IMR-90 (cell line): ENCODE measurements around the gene SLC35A4.

Experiments
- CEBPB ChIP-seq: IDR thresholded peaks from 2 replicates; pipeline ENCODE4 v1.6.1; 2012; ENCODE audit warnings: low read depth, low read length, improper control_type of control experiment
- FOS ChIP-seq: fragments of 150-350 bp; IDR thresholded peaks from 2 replicates; pipeline ENCODE4 v1.6.1; 2016; ENCODE audit warnings: low read depth, low read length
- MAFK ChIP-seq: IDR thresholded peaks from 2 replicates; pipeline ENCODE4 v1.6.1; 2012; ENCODE audit warnings: low read depth, low read length, improper control_type of control experiment
- MAZ ChIP-seq: IDR thresholded peaks from 2 replicates; pipeline ENCODE4 v1.6.1; 2012; ENCODE audit warnings: low read depth, mild to moderate bottlenecking, low read length, improper control_type of control experiment, moderate library complexity, borderline replicate concordance
- MXI1 ChIP-seq: IDR thresholded peaks from 2 replicates; pipeline ENCODE4 v1.6.1; 2012; ENCODE audit warnings: low read depth, mild to moderate bottlenecking, low read length, moderate library complexity, borderline replicate concordance
- POLR2A ChIP-seq: IDR thresholded peaks from 2 replicates; pipeline ENCODE4 v1.6.1; 2012; ENCODE audit warnings: mild to moderate bottlenecking, low read depth, low read length
- RAD21 ChIP-seq: IDR thresholded peaks from 2 replicates; pipeline ENCODE4 v1.6.1; 2012; ENCODE audit warnings: low read length, improper control_type of control experiment
- RCOR1 ChIP-seq: IDR thresholded peaks from 2 replicates; pipeline ENCODE4 v1.6.1; 2012; ENCODE audit warnings: mild to moderate bottlenecking, low read length, improper control_type of control experiment; ENCODE audit not compliant: insufficient replicate concordance
- RFX5 ChIP-seq: IDR thresholded peaks from 2 replicates; pipeline ENCODE4 v1.8.0; 2012; ENCODE audit warnings: low read depth, mild to moderate bottlenecking, low read length, moderate library complexity
- SMC3 ChIP-seq: fragments of 150-350 bp; IDR thresholded peaks from 2 replicates; pipeline ENCODE4 v1.6.1; 2016; ENCODE audit warnings: low read depth, mild to moderate bottlenecking, antibody characterized with exemption, low read length, moderate library complexity
- TF ChIP-seq, protein P1 (sequence below): conservative IDR thresholded peaks from 2 replicates; pipeline ENCODE4 v1.5.1; 2012; ENCODE audit warnings: mild to moderate bottlenecking, low read depth, low read length, improper control_type of control experiment
- TF ChIP-seq, protein P2 (sequence below): fragments of 150-350 bp; IDR thresholded peaks from 2 replicates; pipeline ENCODE4 v1.6.1; 2016; ENCODE audit warnings: low read depth, mild to moderate bottlenecking, low read length, moderate library complexity, borderline replicate concordance

DNA sequence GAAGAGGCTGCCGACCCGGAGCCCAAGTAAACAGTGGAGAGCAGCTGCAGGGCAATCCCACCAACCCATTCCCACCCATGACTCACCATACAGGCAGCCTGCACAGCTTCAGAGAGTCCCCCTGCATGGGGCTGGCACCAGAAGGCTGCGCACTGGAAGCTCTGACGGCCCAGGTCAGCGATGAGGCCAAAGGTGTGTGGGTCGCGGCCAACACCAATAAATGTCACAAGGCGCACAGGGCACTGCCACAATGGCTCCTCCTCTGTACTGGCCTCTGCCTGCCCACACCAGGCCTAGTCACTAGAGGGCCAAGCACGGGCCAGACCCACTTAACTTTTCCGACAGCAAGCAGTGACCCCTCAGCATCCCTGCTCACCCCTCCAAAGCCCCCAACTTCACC lies 4.4 kb upstream of the SLC35A4 start:
- TF ChIP-seq, protein P1, sequence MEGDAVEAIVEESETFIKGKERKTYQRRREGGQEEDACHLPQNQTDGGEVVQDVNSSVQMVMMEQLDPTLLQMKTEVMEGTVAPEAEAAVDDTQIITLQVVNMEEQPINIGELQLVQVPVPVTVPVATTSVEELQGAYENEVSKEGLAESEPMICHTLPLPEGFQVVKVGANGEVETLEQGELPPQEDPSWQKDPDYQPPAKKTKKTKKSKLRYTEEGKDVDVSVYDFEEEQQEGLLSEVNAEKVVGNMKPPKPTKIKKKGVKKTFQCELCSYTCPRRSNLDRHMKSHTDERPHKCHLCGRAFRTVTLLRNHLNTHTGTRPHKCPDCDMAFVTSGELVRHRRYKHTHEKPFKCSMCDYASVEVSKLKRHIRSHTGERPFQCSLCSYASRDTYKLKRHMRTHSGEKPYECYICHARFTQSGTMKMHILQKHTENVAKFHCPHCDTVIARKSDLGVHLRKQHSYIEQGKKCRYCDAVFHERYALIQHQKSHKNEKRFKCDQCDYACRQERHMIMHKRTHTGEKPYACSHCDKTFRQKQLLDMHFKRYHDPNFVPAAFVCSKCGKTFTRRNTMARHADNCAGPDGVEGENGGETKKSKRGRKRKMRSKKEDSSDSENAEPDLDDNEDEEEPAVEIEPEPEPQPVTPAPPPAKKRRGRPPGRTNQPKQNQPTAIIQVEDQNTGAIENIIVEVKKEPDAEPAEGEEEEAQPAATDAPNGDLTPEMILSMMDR, result no peak
- TF ChIP-seq POLR2A (no peak), RFX5 (no peak), MAZ (no peak), RCOR1 (no peak), MAFK (no peak), SMC3 (no peak), CEBPB (no peak), MXI1 (no peak), FOS (no peak), RAD21 (no peak)
- TF ChIP-seq, protein P2, sequence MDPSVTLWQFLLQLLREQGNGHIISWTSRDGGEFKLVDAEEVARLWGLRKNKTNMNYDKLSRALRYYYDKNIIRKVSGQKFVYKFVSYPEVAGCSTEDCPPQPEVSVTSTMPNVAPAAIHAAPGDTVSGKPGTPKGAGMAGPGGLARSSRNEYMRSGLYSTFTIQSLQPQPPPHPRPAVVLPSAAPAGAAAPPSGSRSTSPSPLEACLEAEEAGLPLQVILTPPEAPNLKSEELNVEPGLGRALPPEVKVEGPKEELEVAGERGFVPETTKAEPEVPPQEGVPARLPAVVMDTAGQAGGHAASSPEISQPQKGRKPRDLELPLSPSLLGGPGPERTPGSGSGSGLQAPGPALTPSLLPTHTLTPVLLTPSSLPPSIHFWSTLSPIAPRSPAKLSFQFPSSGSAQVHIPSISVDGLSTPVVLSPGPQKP, result no peak
